OCI-LY7 (cell line): ENCODE measurements around the gene POLA1. TPM values are rescaled to one million over a fixed set of nuclear protein-coding genes. Genes with fewer than 3 reads are reported as not detected.

ENCODE experiments used
- BruUV-seq: library from RNA; stranded (reverse); fragments of 400-500 nt; replicated peaks from 2 replicates; lab custom pipeline; 2021; lab: Mats Ljungman, UMichigan
- CTCF ChIA-PET: fragments of 300-600 bp; sonication (Branson Sonifier 250); formaldehyde crosslinking; loops from one replicate; lab custom pipeline; 2022; ENCODE audit warnings: antibody characterized with exemption; ENCODE audit not compliant: unreplicated experiment; lab: Charles Lee
- POLR2A ChIA-PET: fragments of 300-600 bp; sonication (Branson Sonifier 250); formaldehyde crosslinking; loops from one replicate; lab custom pipeline; 2022; ENCODE audit warnings: antibody characterized with exemption; lab: Charles Lee
- DNase-seq: peaks from one replicate; pipeline ENCODE4 v3.0.0-alpha.2; 2015; ENCODE audit warnings: low spot score
- H2AFZ ChIP-seq: fragments of 200-600 bp; sonication (generic), shearing (Covaris generic); 2 replicates; pipeline ENCODE4 v1.6.1; 2014; ENCODE audit warnings: mild to moderate bottlenecking, antibody characterized with exemption, low read length, moderate library complexity
- H3K27ac ChIP-seq: fragments of 200-600 bp; sonication (generic); 2 replicates; pipeline ENCODE4 v1.5.1; 2014; ENCODE audit warnings: mixed run types, low read depth, mild to moderate bottlenecking, moderate library complexity, low read length, inconsistent platforms; ENCODE audit not compliant: poor library complexity, severe bottlenecking
- H3K36me3 ChIP-seq: fragments of 200-600 bp; sonication (generic); 2 replicates; pipeline ENCODE4 v1.6.1; 2014; ENCODE audit warnings: mild to moderate bottlenecking, antibody characterized with exemption, low read length, moderate library complexity, mixed read lengths; ENCODE audit not compliant: insufficient read depth
- H3K4me1 ChIP-seq: fragments of 200-600 bp; sonication (generic); 2 replicates; pipeline ENCODE4 v1.5.1; 2014; ENCODE audit warnings: mild to moderate bottlenecking, low read length; ENCODE audit not compliant: insufficient read depth, poor library complexity, severe bottlenecking
- H3K4me2 ChIP-seq: fragments of 200-600 bp; sonication (generic); 2 replicates; pipeline ENCODE4 v1.6.1; 2014; ENCODE audit warnings: mild to moderate bottlenecking, low read length
- H3K4me3 ChIP-seq: fragments of 200-600 bp; sonication (generic); 2 replicates; pipeline ENCODE4 v1.5.1; 2014; ENCODE audit warnings: mild to moderate bottlenecking, low read depth, low read length; ENCODE audit not compliant: poor library complexity, severe bottlenecking
- H3K79me2 ChIP-seq: fragments of 200-600 bp; sonication (generic); 2 replicates; pipeline ENCODE4 v1.6.1; 2016; ENCODE audit warnings: low read depth, mild to moderate bottlenecking, low read length, moderate library complexity, mixed read lengths; ENCODE audit not compliant: insufficient read depth
- H3K9me2 ChIP-seq: fragments of 200-600 bp; sonication (generic); 2 replicates; pipeline ENCODE4 v1.6.1; 2016; ENCODE audit warnings: mild to moderate bottlenecking, low read length, mixed read lengths; ENCODE audit not compliant: insufficient read depth
- H3K9me3 ChIP-seq: fragments of 200-600 bp; sonication (generic); 2 replicates; pipeline ENCODE4 v1.6.1; 2014; ENCODE audit warnings: mild to moderate bottlenecking, mixed run types, low read length, mixed read lengths
- H4K20me1 ChIP-seq: fragments of 200-600 bp; sonication (generic); 2 replicates; pipeline ENCODE4 v1.6.1; 2014; ENCODE audit warnings: mild to moderate bottlenecking, antibody characterized with exemption, low read length, moderate library complexity, mixed read lengths; ENCODE audit not compliant: insufficient read depth
- CTCF ChIP-seq: fragments of 200-600 bp; sonication (generic); conservative IDR thresholded peaks from 2 replicates; pipeline ENCODE4 v1.5.1; 2014; ENCODE audit warnings: mild to moderate bottlenecking, antibody characterized with exemption, low read length, moderate library complexity, mixed read lengths
- EZH2phosphoT487 ChIP-seq: fragments of 200-600 bp; sonication (generic); IDR thresholded peaks from 2 replicates; pipeline ENCODE4 v1.6.1; 2018; ENCODE audit warnings: low read depth, borderline replicate concordance, mild to moderate bottlenecking, mixed run types, antibody characterized with exemption, low read length, moderate library complexity, mixed read lengths
- intact Hi-C: fragments of 100-400 bp; cut with micrococcal nuclease; formaldehyde crosslinking; loops from one replicate; pipeline ENCODE4 v1.10.0; 2022; ENCODE audit not compliant: unreplicated experiment
- total RNA-seq, 2 experiments: library from RNA; depleted of rRNA in 1 of 2; stranded (reverse); fragments of >200 nt in 1 of 2; shearing (Covaris generic) in 1 of 2; gene quantifications; 2 replicates each; pipeline ENCODE4 v1.2.3, GENCODE V29; 2014 to 2022

POLA1 gene
- total RNA-seq, 2 experiments from 2014 or later: 58.0 to 65.1 TPM

- Histone ChIP-seq H3K4me2 (peak overlapping the region; percentile 42; the same call in 1 of the 2 replicates), H3K27ac (no peak overlapping the region), H3K4me1 (no peaks in the 10 kb centered on the region), H3K9me2 (no peaks in the 10 kb centered on the region), H3K4me3 (no peak overlapping the region), H2AFZ (no peak overlapping the region), H3K36me3 (no peaks in the 10 kb centered on the region), H4K20me1 (no peaks in the 10 kb centered on the region), H3K79me2 (no peaks in the 10 kb centered on the region), H3K9me3 (no peaks in the 10 kb centered on the region)
- no peak for TF ChIP-seq EZH2phosphoT487
- no peak for TF ChIP-seq CTCF
- ChIA-PET CTCF (no interaction called here), POLR2A (no interaction called here)
- intact Hi-C loops: no loop called here
- no peak for DNase-seq
- BruUV-seq: no TSS peak
Measured at GRCh38 chrX:25012433-25012735, 318.7 kb downstream of the POLA1 start.

- Histone ChIP-seq H2AFZ (no peak overlapping the region), H4K20me1 (no peaks in the 10 kb centered on the region), H3K79me2 (no peaks in the 10 kb centered on the region), H3K4me3 (peak overlapping the region; percentile 40), H3K4me1 (no peaks in the 10 kb centered on the region), H3K4me2 (peak overlapping the region; percentile 42; the same call in 1 of the 2 replicates), H3K9me2 (no peaks in the 10 kb centered on the region), H3K27ac (no peak overlapping the region), H3K9me3 (no peaks in the 10 kb centered on the region), H3K36me3 (no peaks in the 10 kb centered on the region)
- ChIA-PET POLR2A (no interaction called here), CTCF (no interaction called here)
- no peak for TF ChIP-seq CTCF
- intact Hi-C loops: no loop called here
- DNase-seq: no peak
- no TSS peak for BruUV-seq
Measured at GRCh38 chrX:25012793-25013631, 319.3 kb downstream of the POLA1 start.

- ChIA-PET POLR2A (no interaction called here), CTCF (no interaction called here)
- H3K4me3 ChIP-seq: no peak overlapping the region
- BruUV-seq: no TSS peak
- H4K20me1 ChIP-seq: no peaks in the 10 kb centered on the region
- no peaks in the 10 kb centered on the region for H3K36me3 ChIP-seq
- H3K9me2 ChIP-seq: no peaks in the 10 kb centered on the region
- TF ChIP-seq CTCF (no peak), EZH2phosphoT487 (no peak)
- no peaks in the 10 kb centered on the region for H3K79me2 ChIP-seq
- no peak overlapping the region for H2AFZ ChIP-seq
- no peaks in the 10 kb centered on the region for H3K4me1 ChIP-seq
- peak; percentile 37 for DNase-seq
- intact Hi-C loops: no loop called here
- H3K27ac ChIP-seq: no peak overlapping the region
- no peak overlapping the region for H3K4me2 ChIP-seq
- no peaks in the 10 kb centered on the region for H3K9me3 ChIP-seq
Measured at GRCh38 chrX:25013632-25014365, 320.1 kb downstream of the POLA1 start.
